GM18909 (cell line): Measurements from ENCODE around the gene S100A2.
"Not testable (repeated sequence)": the region's sequence is repeated elsewhere in the genome, so short reads cannot be mapped to it uniquely, and the experiment has no call there.

Experiments used
- ATAC-seq: cut with Tn5 transposase; IDR thresholded peaks from one replicate; pipeline ENCODE4 v1.9.1; 2021; ENCODE audit warnings: mild to moderate bottlenecking; ENCODE audit not compliant: unreplicated experiment, poor library complexity

The S100A2 gene

DNA sequence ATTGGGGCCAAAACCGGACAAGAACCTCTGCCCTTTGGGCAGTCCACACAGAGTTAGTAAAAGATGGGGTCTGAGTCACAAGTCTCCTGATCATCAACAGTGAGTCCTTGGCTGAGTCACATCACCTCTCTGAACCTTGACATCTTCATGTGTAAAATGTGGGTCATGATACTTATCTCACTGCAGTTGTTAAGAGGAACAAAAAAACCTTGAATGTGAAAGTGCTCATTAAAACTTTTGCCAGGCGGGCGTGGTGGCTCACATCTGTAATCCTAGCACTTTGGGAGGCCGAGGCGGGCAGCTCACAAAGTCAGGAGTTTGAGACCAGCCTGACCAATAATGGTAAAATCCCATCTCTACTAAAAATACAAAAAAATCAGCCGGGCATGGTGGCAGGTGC is 31.6 kb upstream of the S100A2 start:
- ATAC-seq = no peak

DNA sequence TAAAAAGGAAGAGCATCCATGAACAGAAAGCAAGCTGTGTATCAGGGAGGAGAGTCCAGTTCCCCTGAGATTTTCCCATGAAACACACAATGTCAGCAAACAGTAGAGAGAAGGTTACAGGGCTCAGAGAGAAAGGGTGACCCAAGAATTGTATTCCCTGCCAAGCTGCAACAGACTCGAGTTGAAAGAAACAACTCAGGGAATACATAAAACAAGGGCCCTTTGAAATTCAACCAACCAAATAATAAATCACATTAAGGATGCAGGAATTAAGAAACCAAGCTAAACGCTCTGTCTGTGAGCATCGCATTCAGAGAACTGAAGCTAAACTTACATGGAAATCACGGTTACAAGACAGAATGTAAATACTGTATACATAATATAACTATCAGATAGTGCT is 27.1 kb upstream of the S100A2 start:
- no peak for ATAC-seq

DNA sequence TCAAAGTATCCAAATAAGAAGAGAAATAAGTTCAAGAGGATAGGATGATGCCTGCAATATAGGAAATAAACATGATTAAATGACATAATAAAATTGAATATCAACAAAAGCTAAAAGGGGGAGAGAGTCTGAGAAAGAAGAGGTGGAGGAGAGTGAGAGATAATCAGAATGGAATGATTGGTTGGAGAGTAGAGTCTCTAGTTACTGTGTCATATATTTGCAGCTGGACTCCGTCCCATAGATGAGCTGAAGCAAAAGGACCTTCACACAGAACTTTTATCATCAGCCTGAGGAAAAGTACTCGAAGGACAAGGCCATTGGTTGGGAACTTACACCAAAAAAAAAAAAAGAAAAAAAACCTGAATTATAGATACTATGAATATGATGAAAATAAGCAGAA is 22.8 kb upstream of the S100A2 start:
- ATAC-seq = no peak

DNA sequence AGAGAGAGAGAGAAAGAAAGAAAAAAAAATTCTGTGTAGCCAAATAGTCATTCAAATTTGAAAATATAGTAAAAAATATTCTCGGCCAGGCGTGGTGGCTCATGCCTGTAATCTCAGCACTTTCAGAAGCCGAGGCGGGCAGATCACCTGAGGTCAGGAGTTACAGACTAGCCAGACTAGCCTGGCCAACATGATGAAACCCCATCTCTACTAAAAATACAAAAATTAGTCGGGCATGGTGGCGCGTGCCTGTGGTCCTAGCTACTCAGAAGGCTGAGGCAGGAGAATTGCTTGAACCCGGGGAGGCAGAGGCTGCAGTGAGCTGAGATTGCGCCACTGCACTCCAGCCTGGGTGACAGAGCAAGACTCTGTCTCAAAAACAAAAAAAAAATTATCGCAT is 22.4 kb upstream of the S100A2 start:
- ATAC-seq = not testable (repeated sequence)

DNA sequence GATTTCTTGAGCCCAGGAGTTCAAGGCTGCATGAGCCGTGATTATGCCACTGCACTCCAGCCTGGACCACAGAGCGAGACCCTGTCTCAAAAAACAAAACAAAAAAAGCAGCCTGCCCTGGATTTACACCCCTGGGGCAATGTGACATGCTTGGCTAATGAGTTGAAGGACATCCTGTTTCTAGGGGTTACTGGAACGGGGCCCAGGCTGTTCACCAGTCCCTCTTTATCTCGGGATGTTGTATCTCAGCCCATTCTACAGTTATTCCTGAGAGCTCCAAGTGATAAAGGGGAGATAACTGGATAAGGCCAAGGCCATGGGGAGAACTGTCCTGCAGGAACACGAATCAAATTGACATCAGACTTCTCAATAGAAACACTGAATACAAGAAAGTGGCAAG is 21.7 kb upstream of the S100A2 start:
- ATAC-seq = no peak

DNA sequence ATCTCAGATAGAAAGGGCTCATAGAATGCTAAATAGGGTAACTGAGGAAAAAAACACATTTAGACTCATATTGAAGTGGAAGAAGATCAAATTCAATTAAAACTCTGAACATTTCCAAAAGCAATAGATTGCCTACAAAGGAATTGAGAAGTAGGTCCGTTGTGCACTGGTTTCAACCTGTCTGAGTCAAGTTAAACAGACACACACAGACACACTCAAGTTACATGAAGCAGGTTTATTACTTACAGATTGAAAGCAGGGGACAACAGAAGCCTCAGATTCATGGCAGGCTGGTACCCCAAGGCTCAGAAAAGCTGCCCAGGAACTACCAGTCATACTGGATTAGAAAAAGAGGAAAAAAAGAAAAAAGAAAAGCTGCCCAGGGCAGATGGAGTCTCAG is 20.7 kb upstream of the S100A2 start:
- no peak for ATAC-seq

DNA sequence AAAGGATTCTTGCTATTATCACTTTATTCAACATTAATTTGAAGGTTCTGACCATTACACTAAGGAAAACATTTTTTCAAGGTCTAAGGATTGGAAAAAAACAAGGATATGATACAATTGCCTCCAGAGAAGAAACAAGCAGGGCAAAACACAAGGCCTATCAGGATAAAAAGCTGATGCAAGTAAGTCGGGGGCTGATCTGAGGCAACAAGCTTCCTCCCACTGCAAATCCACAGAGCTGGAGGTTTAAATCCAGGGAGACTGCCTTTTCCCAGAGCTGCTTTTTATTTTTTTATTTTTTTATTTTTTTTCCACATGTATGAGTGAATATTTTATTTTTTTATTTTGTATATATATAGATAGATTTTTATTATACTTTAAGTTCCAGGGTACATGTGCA is 19.4 kb upstream of the S100A2 start:
- ATAC-seq = no peak

DNA sequence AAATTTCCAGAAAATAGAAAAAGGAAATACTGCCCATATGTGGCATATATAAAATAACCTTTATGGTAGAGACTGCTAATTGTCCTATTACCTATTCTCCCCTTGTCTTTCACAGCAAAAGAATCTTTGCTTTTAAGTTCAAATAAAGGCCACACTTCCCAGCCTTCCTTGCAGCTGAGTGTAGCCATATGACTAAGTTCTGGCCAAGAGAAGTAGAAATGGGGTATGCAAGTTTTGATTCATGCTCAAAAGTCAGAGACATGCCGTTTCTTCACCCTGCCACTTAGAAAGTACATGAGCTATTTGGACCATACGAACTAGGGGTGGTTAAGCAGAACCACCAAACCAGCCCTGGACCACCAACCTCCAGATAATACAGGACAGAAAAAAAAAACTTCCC is 18.3 kb upstream of the S100A2 start:
- no peak for ATAC-seq

DNA sequence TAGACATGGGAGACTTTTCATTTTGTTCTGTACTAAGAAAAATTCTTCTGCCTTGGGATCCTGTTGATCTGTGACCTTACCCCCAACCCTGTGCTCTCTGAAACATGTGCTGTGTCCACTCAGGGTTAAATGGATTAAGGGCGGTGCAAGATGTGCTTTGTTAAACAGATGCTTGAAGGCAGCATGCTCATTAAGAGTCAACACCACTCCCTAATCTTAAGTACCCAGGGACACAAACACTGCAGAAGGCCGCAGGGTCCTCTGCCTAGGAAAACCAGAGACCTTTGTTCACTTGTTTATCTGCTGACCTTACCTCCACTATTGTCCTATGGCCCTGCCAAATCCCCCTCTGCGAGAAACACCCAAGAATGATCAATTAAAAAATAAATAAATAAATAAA is 17.9 kb upstream of the S100A2 start:
- not testable (repeated sequence) for ATAC-seq

DNA sequence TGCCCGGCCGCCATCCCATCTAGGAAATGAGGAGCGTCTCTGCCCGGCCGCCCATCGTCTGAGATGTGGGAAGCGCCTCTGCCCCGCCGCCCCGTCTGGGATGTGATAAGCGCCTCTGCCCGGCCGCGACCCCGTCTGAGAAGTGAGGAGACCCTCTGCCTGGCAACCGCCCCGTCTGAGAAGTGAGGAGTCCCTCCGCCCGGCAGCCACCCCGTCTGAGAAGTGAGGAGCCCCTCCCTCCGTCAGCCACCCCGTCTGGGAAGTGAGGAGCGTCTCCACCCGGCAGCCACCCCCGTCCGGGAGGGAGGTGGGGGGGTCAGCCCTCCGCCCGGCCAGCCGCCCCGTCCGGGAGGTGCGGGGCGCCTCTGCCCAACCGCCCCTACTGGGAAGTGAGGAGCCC is 17.2 kb upstream of the S100A2 start:
- ATAC-seq = not testable (repeated sequence)

DNA sequence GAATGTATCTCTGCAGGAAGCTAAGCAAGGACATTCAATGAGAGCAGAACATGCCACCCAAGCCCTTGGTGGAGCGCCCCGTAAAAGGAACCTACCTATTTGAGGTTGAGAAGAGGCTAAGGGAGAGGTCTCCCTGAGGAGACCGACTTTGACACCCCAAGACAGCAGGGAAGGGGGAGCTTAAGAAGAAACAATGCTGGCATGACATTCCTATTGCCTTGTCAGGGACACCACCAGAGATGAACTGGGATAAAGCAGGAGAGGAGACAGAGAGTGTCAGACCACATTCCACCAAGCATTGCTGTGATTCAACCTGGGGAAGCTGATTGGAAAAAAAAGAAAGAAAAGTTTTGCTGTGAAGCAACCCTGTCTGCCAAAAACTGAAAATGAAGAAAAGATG is 13.3 kb upstream of the S100A2 start:
- no peak for ATAC-seq

DNA sequence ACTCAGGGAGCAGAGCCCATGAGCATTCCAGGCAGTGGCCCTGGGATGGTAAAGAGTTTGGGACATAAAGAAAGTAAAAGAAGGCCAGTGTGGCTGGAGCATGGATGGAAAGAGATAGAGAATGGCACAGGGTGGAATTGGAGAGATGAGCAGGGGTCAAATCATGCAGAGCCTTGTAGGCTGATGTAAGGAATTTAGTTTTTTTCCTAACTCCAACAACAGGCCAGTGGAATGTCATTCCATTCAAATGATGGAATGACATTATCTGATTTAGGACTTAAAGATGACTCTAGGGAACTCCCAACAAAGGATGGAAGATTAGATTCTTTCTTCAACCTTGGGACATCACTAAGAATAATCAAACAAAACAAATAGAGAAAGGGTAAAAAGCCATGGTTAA is 12.8 kb upstream of the S100A2 start:
- no peak for ATAC-seq

DNA sequence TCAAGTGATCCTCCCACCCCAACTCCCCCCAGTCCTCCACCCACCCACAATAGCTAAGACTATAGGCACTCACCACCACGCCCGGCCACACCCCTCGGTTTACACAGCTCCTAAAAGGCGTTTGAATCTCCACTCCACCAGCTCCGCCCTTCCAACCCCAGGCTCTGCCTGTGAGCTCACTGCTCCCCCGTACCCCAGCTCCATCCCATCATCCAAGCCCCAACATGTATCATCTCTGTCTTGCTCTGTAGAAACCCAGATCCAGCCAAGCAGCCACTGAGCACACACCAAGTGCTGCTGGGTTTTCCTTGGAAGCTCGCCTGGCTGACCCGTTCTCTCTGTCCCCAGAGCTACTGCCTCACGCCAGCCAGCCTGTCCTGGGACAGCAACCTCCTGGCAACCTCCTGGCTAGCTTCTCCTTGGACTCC is 12.0 kb upstream of the S100A2 start:
- ATAC-seq = no peak

DNA sequence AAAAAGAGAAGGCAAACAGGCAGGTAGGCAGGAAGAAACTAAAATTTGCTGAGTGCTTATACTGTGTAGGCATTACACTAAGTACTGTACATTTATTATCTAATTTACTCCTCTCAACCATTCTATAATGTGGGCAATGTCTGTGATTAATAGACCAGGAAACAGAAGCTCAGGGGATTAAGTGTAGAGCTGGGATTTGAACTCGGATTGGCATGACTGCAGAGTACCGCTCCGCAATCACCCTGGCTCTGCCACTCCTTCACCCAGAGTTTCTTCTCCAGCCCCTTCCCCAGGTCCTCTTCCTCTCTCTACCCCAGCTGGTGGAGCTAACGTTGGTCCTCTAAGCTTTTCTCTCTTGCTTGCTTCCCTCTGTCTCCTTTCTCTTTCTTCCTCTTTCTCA is 11.5 kb upstream of the S100A2 start:
- ATAC-seq = no peak

DNA sequence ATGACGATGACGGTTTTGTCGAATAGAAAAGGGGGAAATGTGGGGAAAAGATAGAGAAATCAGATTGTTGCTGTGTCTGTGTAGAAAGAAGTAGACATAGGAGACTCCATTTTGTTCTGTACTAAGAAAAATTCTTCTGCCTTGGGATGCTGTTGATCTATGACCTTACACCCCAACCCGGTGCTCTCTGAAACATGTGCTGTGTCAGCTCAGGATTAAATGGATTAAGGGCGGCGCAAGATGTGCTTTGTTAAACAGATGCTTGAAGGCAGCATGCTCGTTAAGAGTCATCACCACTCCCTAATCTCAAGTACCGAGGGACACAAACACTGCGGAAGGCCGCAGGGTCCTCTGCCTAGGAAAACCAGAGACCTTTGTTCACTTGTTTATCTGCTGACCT is 9.9 kb upstream of the S100A2 start:
- ATAC-seq = not testable (repeated sequence)

DNA sequence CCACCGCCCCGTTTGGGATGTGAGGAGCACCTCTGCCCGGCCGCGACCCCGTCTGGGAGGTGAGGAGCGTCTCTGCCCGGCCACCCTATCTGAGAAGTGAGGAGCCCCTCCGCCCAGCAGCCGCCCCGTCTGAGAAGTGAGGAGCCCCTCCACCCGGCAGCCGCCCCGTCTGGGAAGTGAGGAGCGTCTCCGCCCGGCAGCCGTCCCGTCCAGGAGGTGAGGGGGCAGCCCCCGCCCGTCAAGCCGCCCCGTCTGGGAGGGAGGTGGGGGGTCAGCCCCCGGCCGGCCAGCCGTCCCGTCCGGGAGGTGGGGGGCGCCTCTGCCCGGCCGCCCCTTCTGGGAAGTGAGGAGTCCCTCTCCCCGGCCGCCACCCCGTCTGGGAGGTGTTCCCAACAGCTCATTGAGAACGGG is 9.4 kb upstream of the S100A2 start:
- ATAC-seq = not testable (repeated sequence)

DNA sequence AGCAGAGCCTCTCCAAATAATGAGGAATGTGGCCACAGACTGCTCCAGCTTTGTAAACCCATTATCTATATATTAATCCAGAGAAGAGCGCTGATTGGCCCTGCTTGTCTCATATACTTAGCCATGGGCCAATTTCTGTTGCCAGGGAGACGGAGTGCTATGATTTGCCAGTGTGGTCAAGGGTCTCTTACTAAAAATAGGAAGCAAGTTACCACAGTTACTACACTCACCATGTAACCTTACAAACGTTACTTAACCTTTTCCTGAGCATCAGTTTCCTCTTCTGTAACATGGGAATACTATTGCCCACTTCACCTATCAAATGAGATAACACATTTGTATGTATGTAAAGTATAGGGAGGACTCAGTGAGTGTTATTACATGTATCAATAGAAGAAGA is 7.7 kb upstream of the S100A2 start:
- ATAC-seq = no peak

DNA sequence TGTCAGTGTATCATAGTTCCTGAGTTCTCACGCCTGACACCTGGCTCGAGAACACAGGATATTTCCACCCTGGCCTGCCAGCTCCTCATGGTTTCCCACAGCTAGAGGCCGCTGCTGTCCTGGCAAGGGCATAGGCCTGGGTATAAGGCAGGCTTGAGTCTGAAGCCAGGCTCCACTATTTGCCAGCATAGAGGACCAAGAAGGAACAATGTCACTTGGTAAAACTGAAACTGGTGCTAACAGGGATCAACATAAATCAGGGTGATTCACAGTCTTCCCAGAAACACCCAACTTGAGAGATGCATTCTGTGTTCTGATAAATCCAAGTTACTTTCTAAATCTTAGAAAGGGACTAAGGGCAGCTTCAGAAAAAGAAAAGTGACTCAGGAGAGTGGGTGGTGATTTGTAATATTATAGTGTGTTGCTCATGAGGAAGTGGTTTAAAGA is 6.9 kb upstream of the S100A2 start:
- no peak for ATAC-seq

DNA sequence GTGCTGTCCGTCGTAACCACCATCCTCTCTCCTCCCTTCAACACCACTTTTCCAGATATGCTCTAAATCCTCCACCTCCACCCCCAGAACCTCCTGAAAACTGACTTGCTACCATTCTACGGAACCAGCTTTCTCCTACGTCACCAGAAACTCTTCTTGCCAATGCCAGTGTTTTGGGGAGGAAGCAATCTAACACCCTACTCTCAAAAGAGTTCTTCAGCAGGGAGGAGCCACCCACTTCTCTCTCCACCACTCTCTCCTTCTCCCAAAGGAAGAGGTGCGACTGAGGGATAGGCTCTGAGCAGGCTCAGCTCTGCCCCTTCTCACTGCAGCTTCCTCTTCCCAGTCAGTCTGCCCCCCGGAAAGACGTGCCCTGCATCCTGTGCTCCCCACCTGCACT is 6.1 kb upstream of the S100A2 start:
- no peak for ATAC-seq

DNA sequence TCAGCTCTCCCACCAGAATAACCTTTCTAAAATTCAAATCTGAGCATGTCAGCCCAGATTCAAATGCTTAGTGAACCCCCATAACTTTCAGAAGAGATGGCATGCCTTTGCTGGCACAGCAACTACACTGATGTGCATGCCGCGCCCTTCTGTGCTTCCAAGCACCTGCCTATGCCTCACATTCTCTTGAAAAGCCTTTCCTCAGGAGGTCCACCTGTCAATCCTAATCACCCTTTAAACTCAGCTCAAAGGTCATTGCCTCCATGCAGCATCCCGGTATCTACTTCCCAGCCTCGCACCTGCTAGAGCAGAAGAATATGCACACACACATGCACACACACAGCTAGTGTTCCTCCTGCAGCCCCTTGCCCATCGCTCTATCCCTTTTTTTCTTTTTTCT is 5.2 kb upstream of the S100A2 start:
- no peak for ATAC-seq

DNA sequence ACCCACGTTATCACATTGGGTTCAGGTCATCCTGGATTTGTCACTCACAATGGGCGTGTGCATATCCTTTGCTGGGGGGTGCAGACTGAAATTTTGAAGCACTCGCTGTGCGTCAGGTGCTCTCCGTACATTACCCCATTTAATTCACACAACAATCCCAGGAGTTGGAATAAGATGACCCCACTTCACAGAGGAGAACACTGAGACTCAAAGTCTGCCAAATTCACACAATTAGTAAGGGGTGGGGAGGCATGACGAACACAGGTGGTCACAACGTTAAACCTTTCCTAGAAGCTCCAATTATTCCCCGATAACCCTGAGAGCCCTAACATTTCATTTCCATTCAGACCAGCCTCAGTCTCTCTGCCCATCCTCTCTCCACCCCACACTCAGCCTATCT is 3.8 kb upstream of the S100A2 start:
- no peak for ATAC-seq

DNA sequence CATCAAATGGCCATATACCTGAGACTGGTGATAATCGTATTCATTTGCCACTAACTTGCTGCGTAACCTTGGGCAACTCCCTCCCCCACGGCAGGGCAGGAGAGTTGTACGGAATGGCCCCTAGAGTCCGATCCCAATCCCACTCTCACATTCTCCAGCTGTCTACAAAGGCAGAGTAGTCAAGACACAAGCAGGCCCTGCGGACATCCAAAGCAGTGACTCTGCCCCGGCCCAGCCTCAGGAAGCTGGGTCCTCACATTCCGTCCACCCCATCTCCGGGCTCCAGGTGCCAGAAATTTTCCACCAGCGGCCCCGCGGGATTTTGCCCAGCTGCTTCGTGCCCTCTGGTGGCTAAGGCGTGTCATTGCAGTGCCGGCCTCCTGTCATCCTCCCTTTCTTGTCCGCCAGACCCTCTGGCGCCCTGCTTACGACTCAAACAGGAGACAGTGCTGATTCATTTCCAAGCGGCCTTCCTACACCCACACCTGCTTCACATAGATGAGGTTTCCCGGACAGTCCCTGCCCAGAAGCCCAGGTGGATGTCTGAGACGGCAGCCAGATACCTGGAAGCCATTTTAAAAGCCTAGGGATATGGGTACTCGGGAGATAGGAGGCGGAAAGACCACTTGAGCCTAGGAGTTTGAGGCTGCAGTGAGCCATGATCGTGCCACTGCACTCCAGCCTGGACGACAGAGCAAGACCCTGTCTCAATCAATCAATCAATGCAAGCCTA is 2.9 kb upstream of the S100A2 start:
- ATAC-seq = no peak
